CD4-positive, alpha-beta T cell treated with Interleukin-17A for 4 hours (primary cell): Measurements from ENCODE around the gene CARS2.
A peak's percentile ranks its signal among the peaks of the same experiment; 100 is the strongest.
"Not testable (repeated sequence)": the region's sequence is repeated elsewhere in the genome, so short reads cannot be mapped to it uniquely, and the experiment has no call there.

Experiments
- DNase-seq: peaks from one replicate; pipeline ENCODE4 v3.0.0-alpha.2; 2020; ENCODE audit warnings: mixed read lengths

The CARS2 gene, protein sequence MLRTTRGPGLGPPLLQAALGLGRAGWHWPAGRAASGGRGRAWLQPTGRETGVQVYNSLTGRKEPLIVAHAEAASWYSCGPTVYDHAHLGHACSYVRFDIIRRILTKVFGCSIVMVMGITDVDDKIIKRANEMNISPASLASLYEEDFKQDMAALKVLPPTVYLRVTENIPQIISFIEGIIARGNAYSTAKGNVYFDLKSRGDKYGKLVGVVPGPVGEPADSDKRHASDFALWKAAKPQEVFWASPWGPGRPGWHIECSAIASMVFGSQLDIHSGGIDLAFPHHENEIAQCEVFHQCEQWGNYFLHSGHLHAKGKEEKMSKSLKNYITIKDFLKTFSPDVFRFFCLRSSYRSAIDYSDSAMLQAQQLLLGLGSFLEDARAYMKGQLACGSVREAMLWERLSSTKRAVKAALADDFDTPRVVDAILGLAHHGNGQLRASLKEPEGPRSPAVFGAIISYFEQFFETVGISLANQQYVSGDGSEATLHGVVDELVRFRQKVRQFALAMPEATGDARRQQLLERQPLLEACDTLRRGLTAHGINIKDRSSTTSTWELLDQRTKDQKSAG

DNA sequence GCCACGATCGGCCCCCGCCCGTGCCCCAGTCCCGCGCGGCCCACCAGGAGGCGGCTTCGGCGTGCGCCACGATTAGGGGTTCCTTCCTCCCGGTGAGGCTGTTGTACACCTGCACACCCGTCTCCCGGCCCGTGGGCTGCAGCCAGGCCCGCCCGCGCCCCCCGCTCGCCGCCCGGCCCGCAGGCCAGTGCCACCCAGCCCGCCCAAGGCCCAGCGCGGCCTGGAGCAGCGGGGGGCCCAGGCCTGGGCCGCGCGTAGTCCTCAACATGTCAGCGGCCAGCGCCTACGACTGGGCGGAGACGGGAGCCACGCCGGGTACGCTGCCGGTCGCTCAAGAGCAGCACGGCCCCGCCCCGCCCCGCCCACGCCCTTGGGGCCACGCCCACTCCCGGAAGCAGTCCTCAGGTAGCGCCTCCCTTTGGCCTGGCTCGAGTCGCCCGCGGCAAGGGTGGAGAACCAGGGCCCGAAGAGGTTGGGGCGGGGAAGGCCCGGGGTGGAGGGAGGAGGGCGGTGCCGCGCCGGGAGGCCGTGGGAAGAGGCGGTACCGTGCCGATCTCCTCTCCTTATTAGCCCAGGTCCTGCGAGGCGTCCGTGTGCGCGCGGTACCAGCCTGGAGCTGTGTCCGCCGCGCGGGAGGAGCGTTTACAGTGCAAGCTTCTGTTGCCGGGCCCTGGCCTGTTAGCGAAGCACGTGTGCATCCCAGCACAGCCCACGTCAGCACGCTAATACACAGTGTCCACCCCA is at the start of gene CARS2:
Gene CARS2, minus strand, starts transcription at position 291 of the 744 bp plus-strand sequence. Its CDS starts 23 bp downstream, at position 268.
- DNase-seq: peak; percentile 98

GRCh38 chr13:110748271-110748670 is 42.4 kb upstream of the CARS2 start:
- DNase-seq: no peak

DNA sequence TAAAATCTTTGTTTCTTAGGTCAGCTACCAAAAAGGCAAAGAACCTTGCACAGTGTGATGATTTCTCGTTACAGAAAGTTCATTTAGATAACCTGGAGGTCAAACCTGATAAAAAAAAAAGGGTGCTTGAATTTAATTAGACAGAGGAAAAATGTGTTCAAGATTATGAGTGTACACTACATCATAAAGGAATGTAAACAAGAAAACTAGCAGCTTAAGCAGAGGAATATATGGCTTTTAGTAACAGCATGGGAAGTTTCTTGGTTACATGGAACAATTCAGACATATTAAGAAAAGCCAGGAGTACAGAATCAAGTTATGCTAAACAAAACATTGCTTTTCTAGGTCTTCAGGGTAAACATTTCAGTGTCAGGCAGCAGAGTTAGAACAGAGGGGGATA is 40.5 kb upstream of the CARS2 start:
- DNase-seq: no peak

DNA sequence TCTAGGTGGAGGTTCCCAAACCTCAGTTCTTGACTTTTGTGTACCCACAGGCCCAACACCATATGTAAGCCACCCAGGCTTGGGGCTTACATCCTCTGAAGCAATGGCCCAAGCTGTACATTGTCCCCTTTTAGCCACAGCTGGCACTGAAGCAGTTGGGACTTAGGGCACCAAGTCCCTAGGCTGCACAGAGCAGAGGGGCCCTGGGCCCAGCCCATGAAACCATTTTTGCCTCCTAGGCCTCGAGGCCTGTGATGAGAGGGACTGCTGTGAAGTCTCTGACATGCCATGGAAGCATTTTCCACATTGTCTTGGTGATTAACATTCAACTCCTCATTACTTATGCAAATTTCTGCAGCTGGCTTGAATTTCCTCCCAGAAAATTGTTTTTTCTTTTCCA is 37.8 kb upstream of the CARS2 start:
- DNase-seq: no peak

DNA sequence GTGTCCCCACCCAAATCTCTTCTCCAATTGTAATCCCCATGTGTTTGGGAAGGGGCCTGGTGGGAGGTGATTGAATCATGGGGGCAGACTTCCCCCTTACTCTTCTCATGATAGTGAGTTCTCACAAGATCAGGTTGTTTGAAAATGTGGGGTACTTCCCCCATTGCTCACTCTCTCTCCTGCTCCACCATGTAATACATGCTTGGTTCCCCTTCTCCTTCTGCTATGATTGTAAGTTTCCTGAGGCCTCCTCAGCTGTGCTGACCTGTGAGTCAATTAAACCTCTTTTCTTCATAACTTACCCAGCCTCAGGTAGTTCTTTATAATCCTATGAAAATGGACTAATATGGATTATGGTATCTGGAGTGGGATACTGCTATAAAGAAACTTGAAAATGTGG is 31.6 kb upstream of the CARS2 start:
- DNase-seq: no peak

DNA sequence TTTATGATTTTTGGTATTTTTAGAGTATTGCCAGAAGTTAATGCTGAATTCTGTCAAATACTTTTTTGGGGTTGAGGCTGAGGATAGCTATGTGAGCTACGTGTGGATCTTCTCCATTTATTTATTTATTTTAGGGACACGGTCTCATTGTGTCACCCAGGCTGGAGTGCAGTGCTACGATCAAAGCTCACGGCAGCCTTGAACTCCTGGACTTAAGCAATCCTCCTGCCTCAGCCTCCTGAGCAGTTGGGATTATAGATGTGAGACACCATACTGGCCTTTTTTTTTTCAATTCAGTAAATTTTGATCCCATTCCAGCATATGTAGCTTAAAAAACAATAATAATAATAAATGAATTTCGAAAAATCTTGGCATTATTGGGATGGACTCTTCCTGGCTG is 28.6 kb upstream of the CARS2 start:
- DNase-seq: no peak

GRCh38 chr13:110731072-110731471 is 25.2 kb upstream of the CARS2 start:
- DNase-seq: no peak

DNA sequence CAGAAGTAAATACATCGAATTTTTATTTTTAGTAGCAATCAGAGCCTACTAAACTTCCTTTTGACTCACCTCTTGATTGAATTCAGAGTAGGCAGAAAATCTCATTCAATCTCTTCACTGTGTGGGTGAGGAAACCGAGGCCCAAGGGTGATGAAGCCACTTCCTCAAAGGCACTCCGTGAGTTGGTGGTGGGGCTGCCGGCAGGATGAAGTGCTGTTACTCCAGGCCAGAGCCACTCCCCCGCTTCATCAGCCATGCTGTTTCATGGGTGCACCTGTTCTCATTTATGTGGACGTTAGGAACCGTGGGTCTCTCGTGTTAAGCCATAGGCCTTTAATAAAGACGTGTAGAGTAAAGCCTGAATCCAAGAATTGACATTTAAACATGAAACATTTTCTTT is 20.8 kb upstream of the CARS2 start:
- DNase-seq: peak; percentile 67

GRCh38 chr13:110726153-110726552 is 20.2 kb upstream of the CARS2 start:
- not testable (repeated sequence) for DNase-seq

- no peak for DNase-seq
Measured at GRCh38 chr13:110723598-110723997, 17.7 kb upstream of the CARS2 start.

DNA sequence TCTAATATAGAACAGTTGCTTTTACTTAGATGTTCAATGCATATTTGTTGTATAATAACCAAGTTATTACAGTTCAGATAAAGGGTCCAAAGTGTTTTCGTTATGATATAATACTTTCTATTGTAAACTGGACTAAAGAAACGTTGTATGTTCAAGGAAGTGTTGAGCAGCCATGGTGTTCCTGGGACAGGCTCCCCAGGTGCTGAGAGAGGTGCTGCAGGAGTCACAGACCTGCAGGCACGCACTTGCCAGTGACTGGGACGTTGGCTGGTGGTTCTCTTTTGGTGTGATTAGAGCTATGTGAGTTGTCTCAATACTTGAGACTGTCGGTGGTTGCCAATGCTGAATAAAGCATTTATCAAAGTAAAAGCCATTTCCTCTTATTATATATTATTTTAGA is 17.1 kb upstream of the CARS2 start:
- no peak for DNase-seq

- DNase-seq: no peak
Measured at GRCh38 chr13:110719036-110719710, 13.3 kb upstream of the CARS2 start.

- DNase-seq: no peak
Measured at GRCh38 chr13:110716247-110716515, 10.3 kb upstream of the CARS2 start.

DNA sequence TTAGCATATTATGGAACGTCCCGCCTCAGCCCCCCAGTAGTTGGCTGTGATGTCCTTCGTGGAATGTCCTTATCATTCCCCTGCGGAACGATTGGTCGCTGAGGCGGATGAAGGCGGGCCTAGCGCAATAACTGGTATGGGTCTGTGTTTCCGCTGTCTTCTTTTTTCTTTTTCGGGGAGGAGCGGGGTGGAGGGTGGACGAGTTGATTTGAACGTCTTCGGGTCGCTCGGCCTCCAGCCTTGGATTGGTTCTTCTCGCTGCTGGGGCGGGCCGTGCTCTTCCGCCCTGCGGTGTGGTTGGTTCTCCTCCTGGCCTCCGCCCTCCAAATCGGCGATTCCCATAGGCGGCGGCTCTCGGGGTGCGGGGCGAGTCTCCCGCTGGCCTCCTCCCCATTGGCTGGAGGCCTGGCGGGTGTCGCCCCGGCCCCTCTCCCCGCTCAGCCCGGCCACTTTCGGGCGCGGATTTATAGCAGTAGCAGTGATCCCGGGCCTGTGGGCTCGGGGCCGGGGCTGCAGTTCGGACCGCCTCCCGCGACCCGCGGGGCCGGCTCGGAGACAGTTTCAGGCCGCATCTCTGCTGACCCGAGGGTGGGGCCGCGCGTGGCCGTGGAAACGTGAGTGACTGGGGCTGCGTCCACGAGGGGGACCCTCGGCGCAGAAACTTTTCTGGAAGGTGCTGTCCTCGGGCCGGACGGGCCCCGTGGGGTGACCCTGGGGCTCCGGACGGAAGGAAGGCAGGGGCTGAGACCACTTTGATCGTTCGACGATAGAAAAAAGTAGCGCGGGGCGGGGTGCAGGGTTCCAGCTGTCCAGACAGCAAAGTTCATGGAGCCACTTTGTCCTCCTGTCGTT is 9.7 kb upstream of the CARS2 start:
- peak; percentile 96 for DNase-seq

GRCh38 chr13:110714797-110715394 is 9.0 kb upstream of the CARS2 start:
- peak; percentile 69 for DNase-seq

DNA sequence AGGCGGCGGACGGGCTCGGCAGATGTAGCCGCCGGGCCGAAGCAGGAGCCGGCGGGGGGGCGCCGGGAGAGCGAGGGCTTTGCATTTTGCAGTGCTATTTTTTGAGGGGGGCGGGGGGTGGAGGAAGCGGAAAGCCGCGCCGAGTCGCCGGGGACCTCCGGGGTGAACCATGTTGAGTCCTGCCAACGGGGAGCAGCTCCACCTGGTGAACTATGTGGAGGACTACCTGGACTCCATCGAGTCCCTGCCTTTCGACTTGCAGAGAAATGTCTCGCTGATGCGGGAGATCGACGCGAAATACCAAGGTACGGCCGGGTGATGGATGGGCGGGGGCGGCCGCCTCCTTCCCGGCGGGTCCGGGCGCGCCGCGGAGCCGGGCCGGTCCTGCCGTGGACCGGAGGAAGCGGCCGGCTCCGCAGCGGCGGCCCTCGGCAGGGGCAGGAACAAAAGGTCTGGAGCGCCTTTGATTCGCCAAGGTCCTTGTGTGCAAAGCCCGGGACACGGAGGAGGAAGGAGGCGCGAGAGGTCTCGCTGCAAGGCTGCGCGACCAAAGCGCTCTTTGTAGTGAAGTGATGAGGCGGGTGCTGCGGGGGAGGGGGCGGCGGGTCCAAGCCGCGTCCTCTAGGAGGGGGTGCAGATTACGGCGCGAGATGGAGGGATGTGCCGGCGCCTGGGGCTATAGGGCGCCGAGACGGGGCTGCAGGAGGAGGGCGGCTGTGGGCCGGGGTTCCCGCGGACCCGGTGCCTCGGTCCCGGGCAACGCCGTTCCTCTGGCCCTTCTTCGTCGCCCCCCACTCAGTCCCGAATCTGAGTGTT is 8.3 kb upstream of the CARS2 start:
- peak; percentile 79 for DNase-seq

GRCh38 chr13:110713642-110713952 is 7.7 kb upstream of the CARS2 start, which contains the start of gene ING1:
Gene ING1, plus strand, starts transcription at chr13:110713700. Its CDS starts 450 bp downstream, at chr13:110714150.
- no peak for DNase-seq

- DNase-seq: peak; percentile 99
Measured at GRCh38 chr13:110712849-110713641, 7.1 kb upstream of the CARS2 start.

DNA sequence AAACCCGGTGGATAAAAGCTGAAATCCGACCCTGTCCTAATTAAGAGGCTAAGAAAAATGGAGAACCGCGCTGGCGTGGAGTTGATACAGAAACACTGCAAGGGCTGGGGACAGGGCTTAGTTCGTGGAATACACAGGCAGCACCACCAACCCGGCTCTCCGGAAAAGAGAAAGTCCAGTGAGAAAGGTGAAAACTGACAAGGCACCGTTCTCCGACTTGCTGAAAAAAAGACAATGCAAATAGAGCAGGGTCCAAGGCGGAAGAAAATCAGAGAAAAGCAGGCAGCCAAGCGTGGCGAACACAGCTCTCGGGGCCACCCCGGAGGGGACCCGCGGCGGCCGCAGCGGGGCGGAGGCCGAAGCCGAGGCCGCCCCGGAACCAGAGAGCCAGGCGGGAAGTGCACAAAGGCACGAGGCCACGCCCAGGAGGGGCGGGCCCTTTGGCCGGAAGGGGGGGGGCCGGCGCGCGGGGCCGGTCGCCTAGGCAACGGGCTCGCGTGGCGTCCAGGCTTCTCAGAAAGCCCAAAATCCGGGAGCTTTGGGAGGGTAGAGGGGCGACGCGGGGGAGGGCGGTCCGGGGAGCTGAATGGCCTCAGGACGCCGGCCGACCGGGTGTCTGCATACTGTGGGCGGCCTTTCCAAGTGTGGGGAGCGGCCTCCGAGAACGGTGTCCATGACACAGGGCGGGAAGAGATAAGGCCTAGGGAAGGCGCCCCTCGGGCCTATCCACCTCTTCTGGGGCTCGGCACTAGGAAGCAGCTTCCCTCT is 6.3 kb upstream of the CARS2 start:
- peak; percentile 91 for DNase-seq
